Lung (tissue), 12 donors: ENCODE measurements around the gene TRIM34. TPM values are rescaled to one million over a fixed set of nuclear protein-coding genes. Genes with fewer than 3 reads are reported as not detected.

ENCODE experiments used
- ATAC-seq: fragments of 200-7000 bp; cut with Tn5 transposase; one replicate; pipeline ENCODE4 v1.9.1; 2020; ENCODE audit warnings: moderate number of reproducible peaks; ENCODE audit not compliant: insufficient read depth, low FRiP score
- DNase-seq, 3 donors: peaks; one replicate each; pipeline ENCODE4 v3.0.0-alpha.2; 2013 to 2017
- H3K27ac ChIP-seq, 2 donors: one replicate each; pipeline ENCODE4 v1.5.1; 2013; ENCODE audit warnings: mild to moderate bottlenecking in 2 of 2, moderate library complexity in 2 of 2, control low read depth in 1 of 2, inconsistent platforms in 1 of 2, low read depth in 1 of 2, low read length in 1 of 2
- H3K27me3 ChIP-seq, 3 donors: one replicate each; pipeline ENCODE4 v1.5.1; 2013; ENCODE audit warnings: low read length in 2 of 3; ENCODE audit not compliant: control insufficient read depth in 3 of 3, insufficient read depth in 3 of 3
- H3K36me3 ChIP-seq, 4 donors: one replicate each; pipeline ENCODE4 v1.5.1; 2013; ENCODE audit warnings: low read length in 4 of 4, mild to moderate bottlenecking in 1 of 4, moderate library complexity in 1 of 4; ENCODE audit not compliant: control insufficient read depth in 4 of 4, insufficient read depth in 4 of 4
- H3K4me1 ChIP-seq, 5 donors: one replicate each; pipeline ENCODE4 v1.5.1; 2013; ENCODE audit warnings: low read length in 5 of 5, mild to moderate bottlenecking in 2 of 5, moderate library complexity in 1 of 5; ENCODE audit not compliant: control insufficient read depth in 5 of 5, insufficient read depth in 5 of 5
- H3K4me3 ChIP-seq: one replicate; pipeline ENCODE4 v1.5.1; 2013; ENCODE audit warnings: mild to moderate bottlenecking, control low read depth, moderate library complexity
- H3K9ac ChIP-seq, 2 donors: one replicate each; pipeline ENCODE4 v1.5.1; 2013; ENCODE audit warnings: low read length in 2 of 2, control low read depth in 1 of 2; ENCODE audit not compliant: insufficient read depth in 1 of 2
- H3K9me3 ChIP-seq, 4 donors: one replicate each; pipeline ENCODE4 v1.5.1; 2013; ENCODE audit warnings: low read length in 3 of 4, mild to moderate bottlenecking in 1 of 4, moderate library complexity in 1 of 4; ENCODE audit not compliant: control insufficient read depth in 4 of 4, insufficient read depth in 3 of 4
- WGBS, 2 donors: extraction: QIAGEN DNeasy Blood & Tissue Kit; methylation state at CpG; one replicate each; pipeline ENCODE4 v1.1.7; 2013; 5-methylcytosine and 5-hydroxymethylcytosine counted together
- polyA plus RNA-seq, 2 donors: library from polyadenylated mRNA; stranded (reverse); fragments of 200-250 nt; gene quantifications; one replicate each; pipeline ENCODE4 v1.2.1, GENCODE V29; 2013
- total RNA-seq, 2 donors: library from RNA; depleted of rRNA in 1 of 2; stranded (reverse); fragments of >200 nt in 1 of 2; gene quantifications; one replicate each; pipeline ENCODE4 v1.2.1, GENCODE V29; 2014 to 2021
- TF ChIP-seq, protein P1 (sequence below): IDR thresholded peaks from 2 replicates; pipeline ENCODE4 v1.5.1; 2012; ENCODE audit warnings: mild to moderate bottlenecking; ENCODE audit errors: control extremely low read depth, extremely low read depth
- donor health status: control.
- donor health status: control.
- donor health status: Bipolar disorder and iron deficiency.
- donor health status: healthy.
- donor health status: DM: yes; HTN: yes; CAD: no.

Gene TRIM34
- total and polyA plus RNA-seq, 4 donors, result 4.1 to 10.9 (median 8.2) TPM

DNA sequence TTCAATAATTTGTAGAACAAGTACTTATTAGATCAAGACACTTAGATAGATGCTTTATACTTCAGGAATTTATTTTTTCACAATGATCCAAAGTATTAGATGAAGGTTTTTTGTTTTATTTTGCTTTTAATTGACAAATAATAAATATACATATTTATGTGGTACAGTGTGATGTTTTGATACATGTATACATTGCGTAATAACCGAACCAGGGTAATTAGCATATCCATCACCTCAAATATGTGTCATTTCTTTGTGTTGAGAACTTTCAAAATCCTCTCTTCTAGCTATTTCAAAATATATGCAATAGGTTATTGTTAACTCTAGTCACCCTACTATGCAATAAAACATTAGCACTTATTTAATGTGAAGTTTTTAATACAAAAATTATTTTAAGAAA lies 38.7 kb downstream of the TRIM34 start:
- H3K4me1 ChIP-seq, result no peaks in the 10 kb centered on the region
- no peak overlapping the region for H3K9ac ChIP-seq
- H3K4me3 ChIP-seq, result no peak overlapping the region
- DNase-seq, result no peak
- 86 to 88% methylated on average over 2 of the region's 2 CpGs for WGBS, 2 donors
- peaks cover 8 to 20% (median 11%) of the 10 kb centered on the region in 4 donors for H3K36me3 ChIP-seq
- no peaks in the 10 kb centered on the region for H3K9me3 ChIP-seq
- no peak overlapping the region for H3K27ac ChIP-seq
- ATAC-seq, result no peak
- H3K27me3 ChIP-seq, result no peaks in the 10 kb centered on the region
- TF ChIP-seq, protein P1, sequence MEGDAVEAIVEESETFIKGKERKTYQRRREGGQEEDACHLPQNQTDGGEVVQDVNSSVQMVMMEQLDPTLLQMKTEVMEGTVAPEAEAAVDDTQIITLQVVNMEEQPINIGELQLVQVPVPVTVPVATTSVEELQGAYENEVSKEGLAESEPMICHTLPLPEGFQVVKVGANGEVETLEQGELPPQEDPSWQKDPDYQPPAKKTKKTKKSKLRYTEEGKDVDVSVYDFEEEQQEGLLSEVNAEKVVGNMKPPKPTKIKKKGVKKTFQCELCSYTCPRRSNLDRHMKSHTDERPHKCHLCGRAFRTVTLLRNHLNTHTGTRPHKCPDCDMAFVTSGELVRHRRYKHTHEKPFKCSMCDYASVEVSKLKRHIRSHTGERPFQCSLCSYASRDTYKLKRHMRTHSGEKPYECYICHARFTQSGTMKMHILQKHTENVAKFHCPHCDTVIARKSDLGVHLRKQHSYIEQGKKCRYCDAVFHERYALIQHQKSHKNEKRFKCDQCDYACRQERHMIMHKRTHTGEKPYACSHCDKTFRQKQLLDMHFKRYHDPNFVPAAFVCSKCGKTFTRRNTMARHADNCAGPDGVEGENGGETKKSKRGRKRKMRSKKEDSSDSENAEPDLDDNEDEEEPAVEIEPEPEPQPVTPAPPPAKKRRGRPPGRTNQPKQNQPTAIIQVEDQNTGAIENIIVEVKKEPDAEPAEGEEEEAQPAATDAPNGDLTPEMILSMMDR, result no peak

GRCh38 chr11:5665051-5665570 lies 40.3 kb downstream of the TRIM34 start:
- ATAC-seq (no peak), DNase-seq (no peak)
- Histone ChIP-seq H3K9ac (no peak overlapping the region), H3K27me3 (no peaks in the 10 kb centered on the region), H3K9me3 (no peaks in the 10 kb centered on the region), H3K4me1 (no peaks in the 10 kb centered on the region), H3K36me3 (peaks cover 10 to 22% (median 15%) of the 10 kb centered on the region in 4 donors), H3K27ac (no peak overlapping the region), H3K4me3 (no peak overlapping the region)
- 88 to 94% methylated on average over 4 of the region's 4 CpGs for whole genome bisulfite sequencing, 2 donors
- TF ChIP-seq, protein P1, result no peak

- Histone ChIP-seq H3K4me3 (no peak overlapping the region), H3K9ac (no peak overlapping the region), H3K36me3 (peaks cover 10 to 25% (median 19%) of the 10 kb centered on the region in 4 donors), H3K27ac (no peak overlapping the region), H3K9me3 (no peaks in the 10 kb centered on the region), H3K27me3 (no peaks in the 10 kb centered on the region), H3K4me1 (no peaks in the 10 kb centered on the region)
- ATAC-seq, result peak; percentile 64
- WGBS, 2 donors, result 66 to 77% methylated on average over 5 of the region's 5 CpGs
- peak in 1 of 3 donors; percentile 30 for DNase-seq
- TF ChIP-seq, protein P1, result no peak
Observed at GRCh38 chr11:5665746-5666401, 41.1 kb downstream of the TRIM34 start.
